Erythroblast (primary cell): ENCODE results near the gene DSP.

ENCODE experiments used
- GATA1 ChIP-seq: IDR thresholded peaks from 2 replicates; pipeline ENCODE4 v1.6.1; 2011; ENCODE audit warnings: low read depth, mild to moderate bottlenecking, control low read depth, low read length, moderate library complexity
- POLR2A ChIP-seq: IDR thresholded peaks from 2 replicates; pipeline ENCODE4 v1.6.1; 2011; ENCODE audit warnings: mild to moderate bottlenecking, low read length

DNA sequence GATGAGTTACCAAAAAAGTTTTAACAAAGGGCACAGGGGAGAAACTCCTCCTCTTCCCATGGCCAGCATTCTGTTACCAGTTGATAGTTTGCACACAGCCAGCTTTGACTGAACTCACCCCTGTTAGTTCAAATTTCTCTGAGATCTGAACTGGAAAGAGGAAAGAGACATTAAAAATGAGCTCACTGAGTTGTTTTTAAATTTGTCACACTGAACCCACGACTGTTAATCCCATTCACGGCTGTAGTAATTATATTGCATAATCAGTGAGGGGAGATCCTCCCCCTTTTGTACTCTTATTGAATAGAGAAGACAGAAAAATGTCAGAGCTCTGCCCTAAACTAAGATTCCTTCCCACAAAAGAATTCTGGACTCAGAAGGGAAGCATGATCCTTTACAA, 17.5 kb upstream of the DSP start:
- TF ChIP-seq POLR2A (no peak), GATA1 (no peak)
